HG03575 (cell line): ENCODE results near the gene FAM217A.
"Not testable (repeated sequence)": the region's sequence is repeated elsewhere in the genome, so short reads cannot be mapped to it uniquely, and the experiment has no call there.

Experiments
- ATAC-seq: cut with Tn5 transposase; IDR thresholded peaks from one replicate; pipeline ENCODE4 v1.9.1; 2021; ENCODE audit not compliant: unreplicated experiment, insufficient number of reproducible peaks, low FRiP score; ENCODE audit errors: extremely low read depth

FAM217A gene

DNA sequence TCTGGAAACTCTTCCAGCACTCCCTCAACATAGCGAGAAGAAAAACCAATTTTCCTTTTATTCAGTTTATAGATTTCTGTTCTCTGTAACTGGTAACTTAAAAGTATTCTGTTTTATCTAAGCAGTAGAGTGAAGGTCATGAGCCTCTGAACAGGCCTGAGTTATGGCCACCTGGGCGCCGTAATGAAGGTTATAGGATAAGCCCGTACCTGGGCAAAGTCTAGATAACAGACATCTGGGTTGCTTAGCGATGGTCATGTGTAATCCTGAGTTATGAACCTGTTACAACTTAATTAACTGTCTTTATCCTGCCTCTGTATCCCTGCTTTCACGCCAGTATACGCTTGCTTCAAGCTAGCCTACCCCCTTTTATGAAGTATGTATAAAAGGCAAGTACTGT lies 13.0 kb upstream of the FAM217A start:
- ATAC-seq: no peak

- not testable (repeated sequence) for ATAC-seq
Measured at GRCh38 chr6:4090043-4090442, 11.1 kb upstream of the FAM217A start.

- no peak for ATAC-seq
Measured at GRCh38 chr6:4088704-4089103, 9.8 kb upstream of the FAM217A start.

DNA sequence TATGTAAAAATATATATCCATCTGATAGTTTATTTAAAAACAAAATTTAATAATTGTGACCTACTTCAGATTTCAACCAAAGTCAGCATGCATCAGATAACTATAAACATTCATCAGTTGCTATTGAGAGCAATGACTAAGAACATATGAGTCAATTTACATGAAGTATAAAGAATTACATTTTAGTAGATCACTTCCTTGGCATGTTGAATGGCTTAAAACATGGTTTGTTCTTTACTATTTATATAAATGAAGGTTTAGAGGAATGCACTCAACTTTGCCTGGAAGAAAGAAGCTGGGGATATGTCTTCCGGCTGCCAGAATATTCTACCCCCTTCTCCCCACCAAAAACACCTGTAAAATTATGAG lies 6.4 kb upstream of the FAM217A start:
- ATAC-seq: no peak

- ATAC-seq: no peak
Measured at GRCh38 chr6:4084444-4085331, 5.8 kb upstream of the FAM217A start.

GRCh38 chr6:4074478-4075235 lies 4.3 kb downstream of the FAM217A start:
- no peak for ATAC-seq

DNA sequence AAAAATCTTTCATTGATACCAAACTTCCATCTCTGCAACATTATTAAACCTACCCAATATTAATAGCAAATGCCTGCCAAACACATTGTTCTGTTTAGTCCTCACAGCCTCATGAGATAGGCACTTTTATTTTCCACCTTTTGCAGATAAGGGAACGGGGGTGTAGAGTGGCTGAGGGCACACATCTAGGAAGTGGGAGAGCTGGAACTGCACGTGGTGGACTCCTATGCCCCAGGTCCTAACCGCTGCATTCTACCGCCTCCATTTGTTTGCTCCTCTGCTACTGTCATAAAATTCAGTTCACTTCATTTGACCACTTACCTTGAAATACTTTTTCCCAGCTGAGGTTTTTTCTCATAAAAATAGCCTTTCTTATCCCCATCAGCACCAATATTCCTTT lies 7.6 kb downstream of the FAM217A start:
- no peak for ATAC-seq

DNA sequence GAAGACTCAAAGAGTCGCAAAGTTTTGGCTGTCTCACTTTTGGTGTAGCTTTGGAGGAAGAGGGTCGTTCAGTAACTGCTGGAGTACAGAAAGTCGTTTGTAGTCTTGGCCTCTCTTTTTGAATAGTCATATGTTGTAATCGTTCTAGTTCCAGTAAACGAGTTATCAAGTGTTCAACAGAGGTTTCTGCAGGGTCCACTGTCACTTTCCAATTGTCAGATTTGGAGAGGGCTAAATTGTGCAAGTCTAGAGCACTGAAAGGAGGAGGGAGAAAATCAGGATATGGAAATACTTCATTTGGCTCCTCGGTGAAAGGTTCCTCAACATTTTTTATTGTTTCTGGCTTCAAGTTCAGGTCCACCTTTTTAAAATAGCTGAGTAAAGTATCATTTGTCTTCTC lies 9.7 kb downstream of the FAM217A start:
- no peak for ATAC-seq

DNA sequence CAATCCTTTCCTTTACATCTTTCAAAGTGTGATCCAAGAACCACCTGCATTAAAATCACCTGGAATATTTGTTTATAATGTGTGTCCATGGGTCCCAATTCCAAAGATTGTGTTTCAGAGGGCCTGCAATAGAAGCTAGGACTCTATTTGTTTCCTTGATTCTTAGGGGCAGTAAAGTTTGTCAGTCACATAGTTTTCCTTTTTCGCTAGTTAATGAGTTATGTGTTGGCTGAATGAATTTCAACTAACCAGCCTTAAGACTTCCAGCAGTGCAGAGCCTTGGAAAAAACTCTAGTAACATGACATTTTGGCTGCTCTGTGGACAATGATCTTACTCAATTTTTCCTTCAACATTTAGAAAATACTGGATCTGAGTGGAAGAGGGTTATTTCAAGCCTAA lies 11.3 kb downstream of the FAM217A start:
- ATAC-seq: no peak

DNA sequence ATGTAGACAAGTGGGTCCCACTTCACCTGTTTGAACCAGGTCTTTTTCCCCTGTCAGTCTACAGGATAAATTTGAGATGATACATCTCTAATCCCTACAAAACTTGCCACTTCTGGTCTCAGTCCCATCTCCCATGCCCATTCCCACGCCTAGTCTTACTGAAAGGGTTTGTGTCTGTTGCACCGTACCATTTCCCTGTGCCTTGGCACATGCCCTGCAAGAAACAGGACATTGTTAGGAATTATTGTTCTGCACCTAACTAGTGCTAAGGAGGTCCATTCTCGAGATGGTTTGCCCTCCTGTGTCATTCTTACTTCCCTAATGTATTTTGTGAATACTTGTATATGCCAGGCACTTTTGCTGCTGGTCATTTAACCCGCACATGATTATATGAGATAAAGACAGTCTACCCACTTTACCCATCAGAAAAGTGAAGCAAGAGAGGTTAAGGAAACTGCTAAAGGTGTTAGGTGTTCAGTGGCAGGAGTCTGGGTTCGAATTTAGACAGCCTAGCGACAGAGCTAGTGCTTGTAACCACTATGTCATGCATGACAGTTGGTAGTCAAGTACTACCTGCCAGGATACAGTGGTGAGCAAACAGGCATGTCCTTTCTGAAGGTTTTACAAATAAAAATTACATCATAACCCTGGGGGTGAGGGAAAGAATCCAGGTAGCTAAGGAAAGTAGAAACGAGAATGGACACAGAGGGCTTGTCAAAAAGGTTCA lies 12.7 kb downstream of the FAM217A start:
- no peak for ATAC-seq

DNA sequence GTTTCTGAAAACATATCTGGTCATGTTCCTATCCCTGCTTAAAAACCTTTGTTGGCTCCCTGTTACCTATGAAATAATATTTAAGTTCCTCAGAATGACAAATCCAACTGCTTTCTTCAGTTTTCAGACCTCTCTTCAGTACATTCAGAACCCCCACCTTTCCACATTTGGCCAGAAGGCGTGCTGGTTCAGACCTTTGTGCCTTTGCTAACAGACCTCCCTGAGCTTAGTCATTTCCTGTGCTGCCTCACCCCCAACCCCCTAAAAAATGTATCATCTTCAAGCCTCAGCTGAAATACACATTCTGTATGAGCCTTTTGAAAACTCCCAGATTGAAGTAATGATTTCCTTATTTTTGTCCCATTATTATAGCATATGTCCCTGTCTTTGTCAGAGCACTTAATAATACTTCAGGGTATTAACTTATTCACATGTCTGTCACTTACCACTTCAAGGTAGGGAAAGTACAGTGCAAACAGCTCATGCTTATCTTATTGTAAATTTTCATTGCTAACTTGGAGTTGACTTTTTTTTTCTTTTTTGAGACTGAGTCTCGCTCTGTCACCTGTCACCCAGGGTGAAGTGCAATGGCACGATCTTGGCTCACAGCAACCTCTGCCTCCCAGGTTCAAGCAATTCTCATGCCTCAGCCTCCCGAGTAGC lies 19.7 kb downstream of the FAM217A start:
- ATAC-seq: no peak

DNA sequence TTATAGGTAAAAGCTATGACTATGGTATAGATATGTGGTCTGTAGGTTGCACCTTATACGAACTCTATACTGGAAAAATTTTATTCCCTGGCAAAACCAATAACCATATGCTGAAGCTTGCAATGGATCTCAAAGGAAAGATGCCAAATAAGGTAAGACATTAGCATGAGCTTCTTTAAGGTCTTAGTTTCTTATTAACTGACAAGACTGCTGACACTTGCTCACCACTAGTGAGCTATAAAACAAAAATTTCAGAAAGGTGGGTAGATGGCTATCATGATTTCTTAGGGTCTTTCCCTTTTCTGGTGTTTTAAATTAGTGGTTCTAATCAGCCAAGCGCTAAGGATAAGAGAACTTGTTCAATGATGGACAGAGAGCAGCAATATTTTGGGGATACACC lies 21.9 kb downstream of the FAM217A start:
- ATAC-seq: no peak

- no peak for ATAC-seq
Measured at GRCh38 chr6:4055420-4056041, 23.4 kb downstream of the FAM217A start.

DNA sequence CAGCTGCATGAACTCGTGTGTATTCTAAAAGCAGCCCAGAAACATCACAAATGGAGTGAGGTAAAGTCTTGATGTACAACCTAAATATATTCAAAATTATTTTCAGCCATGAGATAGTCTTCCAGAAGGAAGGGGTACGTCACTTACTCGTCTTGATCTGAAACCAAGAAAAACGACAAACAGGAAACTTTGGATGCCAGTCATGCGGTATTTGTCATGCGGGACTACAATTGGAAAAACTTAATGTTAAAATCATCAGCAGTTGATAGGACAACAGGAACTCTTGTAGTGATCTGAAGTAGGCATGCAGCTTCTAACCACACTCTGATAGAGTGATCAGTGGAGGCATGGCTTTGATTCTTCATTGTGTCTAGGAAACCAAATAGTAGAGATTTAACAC lies 29.7 kb downstream of the FAM217A start:
- ATAC-seq: no peak

DNA sequence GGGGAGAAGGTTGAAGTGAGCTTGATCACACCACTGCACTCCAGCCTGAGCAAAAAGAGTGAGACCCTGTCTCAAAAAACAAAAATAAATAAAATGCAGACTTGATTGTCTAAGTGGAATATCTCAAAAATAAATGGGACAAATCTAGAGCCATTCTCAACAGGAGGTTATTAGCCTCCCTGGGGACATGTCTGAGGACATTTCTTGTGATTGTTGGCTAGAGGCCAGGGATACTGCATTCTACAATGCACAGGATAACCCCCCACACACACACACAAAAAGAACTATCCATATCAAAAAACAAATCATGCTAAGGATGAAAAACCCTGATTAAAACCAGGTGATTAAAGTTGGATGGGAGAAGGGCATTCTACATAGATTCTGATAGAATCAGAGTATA lies 37.5 kb downstream of the FAM217A start:
- no peak for ATAC-seq

DNA sequence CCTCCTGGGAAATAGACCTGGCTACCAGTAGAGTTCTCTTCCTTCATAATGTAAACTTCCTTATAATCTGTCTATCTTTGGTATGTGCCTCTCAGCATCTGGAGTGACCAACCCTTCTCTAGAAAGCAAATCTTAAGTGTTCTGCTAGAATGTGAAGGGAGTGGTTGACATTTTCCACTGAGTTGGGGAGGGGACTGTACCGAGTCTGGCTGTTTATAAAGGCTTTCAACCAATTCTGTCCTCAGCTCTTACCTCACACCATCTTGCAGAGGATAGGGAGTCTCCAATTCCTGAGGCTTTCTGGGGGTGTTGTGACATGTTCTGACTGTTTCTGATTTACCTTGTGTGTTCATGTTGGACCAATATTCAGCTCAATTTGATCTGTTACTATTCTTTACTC lies 39.6 kb downstream of the FAM217A start:
- ATAC-seq: no peak

- ATAC-seq: no peak
Measured at GRCh38 chr6:4036581-4036980, 42.4 kb downstream of the FAM217A start.

DNA sequence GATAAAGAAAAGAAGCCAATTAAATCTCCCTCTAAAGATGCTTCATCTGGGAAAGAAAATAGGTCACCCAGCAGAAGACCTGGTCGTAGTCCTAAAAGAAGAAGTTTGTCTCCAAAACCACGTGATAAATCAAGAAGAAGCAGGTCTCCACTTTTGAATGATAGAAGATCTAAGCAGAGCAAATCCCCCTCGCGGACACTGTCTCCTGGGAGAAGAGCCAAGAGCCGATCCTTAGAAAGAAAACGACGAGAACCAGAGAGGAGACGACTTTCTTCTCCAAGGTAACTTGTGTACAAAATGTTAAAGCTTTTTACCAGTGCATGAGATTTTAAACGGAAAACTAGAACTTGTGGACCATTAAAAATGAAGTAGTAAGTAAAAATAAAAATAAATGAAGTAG lies 46.5 kb downstream of the FAM217A start:
- ATAC-seq: no peak

DNA sequence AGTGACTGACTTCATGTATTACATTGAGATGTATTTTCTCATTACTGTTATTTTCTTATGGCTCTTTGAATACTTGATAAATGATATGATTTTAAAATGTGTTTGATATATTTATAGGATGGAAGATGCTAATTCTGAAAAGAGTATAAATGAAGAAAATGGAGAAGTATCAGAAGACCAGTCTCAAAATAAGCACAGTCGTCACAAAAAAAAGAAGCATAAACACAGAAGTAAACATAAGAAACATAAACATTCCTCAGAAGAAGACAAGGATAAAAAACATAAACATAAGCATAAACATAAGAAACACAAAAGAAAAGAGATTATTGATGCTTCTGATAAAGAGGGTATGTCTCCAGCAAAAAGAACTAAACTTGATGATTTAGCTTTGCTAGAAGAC lies 47.5 kb downstream of the FAM217A start:
- no peak for ATAC-seq
